H1 (cell line): ENCODE measurements around the gene PKNOX1. TPM values are rescaled to one million over a fixed set of nuclear protein-coding genes. Genes with fewer than 3 reads are reported as not detected.

Experiments
- CTCF ChIA-PET: fragments of 300-600 bp; sonication (Branson Sonifier 250); formaldehyde crosslinking; loops from one replicate; lab custom pipeline; 2021; ENCODE audit not compliant: partially characterized antibody; lab: Charles Lee
- POLR2A ChIA-PET: fragments of 300-600 bp; sonication (Branson Sonifier 250); formaldehyde crosslinking; loops from one replicate; lab custom pipeline; 2021; ENCODE audit warnings: inconsistent platforms; ENCODE audit not compliant: partially characterized antibody; lab: Charles Lee
- DNase-seq, 2 experiments: peaks; one replicate each; pipeline versions ENCODE4 v3.0.0 to v3.0.0-alpha.2; 2010 to 2022; ENCODE audit warnings: low spot score in 2 of 2, low read depth in 1 of 2, mixed read lengths in 1 of 2
- FAIRE-seq: peaks from 2 replicates; lab custom pipeline; 2011; peaks lifted over from hg19 to GRCh38; lab: Jason Lieb, UNC
- H2AFZ ChIP-seq: 2 replicates; pipeline ENCODE4 v1.8.1; 2012; ENCODE audit warnings: low read length, inconsistent platforms
- H2AK5ac ChIP-seq: 2 replicates; pipeline ENCODE4 v1.6.1; 2013; ENCODE audit warnings: low read depth, low read length
- H2BK120ac ChIP-seq: replicated peaks from 2 replicates; pipeline ENCODE3; 2013; ENCODE audit warnings: low read depth, low read length, inconsistent platforms
- H2BK12ac ChIP-seq: 2 replicates; pipeline ENCODE4 v1.6.1; 2013; ENCODE audit warnings: low read depth, low read length
- H2BK15ac ChIP-seq: 2 replicates; pipeline ENCODE4 v1.6.1; 2013; ENCODE audit warnings: low read length
- H2BK20ac ChIP-seq: 2 replicates; pipeline ENCODE4 v1.6.1; 2013; ENCODE audit warnings: low read length
- H2BK5ac ChIP-seq: 2 replicates; pipeline ENCODE4 v1.6.1; 2013; ENCODE audit warnings: low read depth, low read length
- H3K14ac ChIP-seq: 2 replicates; pipeline ENCODE4 v1.6.1; 2013; ENCODE audit warnings: inconsistent platforms; ENCODE audit not compliant: insufficient read length
- H3K18ac ChIP-seq: 2 replicates; pipeline ENCODE4 v1.6.1; 2013; ENCODE audit warnings: low read length; ENCODE audit errors: extremely low read depth
- H3K23ac ChIP-seq: 2 replicates; pipeline ENCODE4 v1.6.1; 2013; ENCODE audit warnings: inconsistent platforms; ENCODE audit not compliant: insufficient read length
- H3K23me2 ChIP-seq: 2 replicates; pipeline ENCODE4 v1.6.1; 2013; ENCODE audit warnings: low read depth, low read length
- H3K27ac ChIP-seq: 2 replicates; pipeline ENCODE4 v1.6.1; 2011; ENCODE audit warnings: low read depth, low read length, inconsistent platforms
- H3K27me3 ChIP-seq, 4 experiments: replicated peaks in 1 of 4; 1 replicate in 1 of 4; 2 replicates in 3 of 4; pipeline versions ENCODE4 v1.6.1 to v1.8.1; 2011 to 2013; ENCODE audit warnings: low read length in 3 of 4, mild to moderate bottlenecking in 3 of 4, inconsistent platforms in 2 of 4, mixed read lengths in 2 of 4, moderate library complexity in 1 of 4; ENCODE audit not compliant: control insufficient read depth in 3 of 4, insufficient read depth in 3 of 4; ENCODE audit errors: extremely low read depth in 1 of 4
- H3K36me3 ChIP-seq, 4 experiments: 2 replicates each; pipeline versions ENCODE4 v1.6.1 to v1.8.1; 2011 to 2013; ENCODE audit warnings: mild to moderate bottlenecking in 4 of 4, low read length in 3 of 4, moderate library complexity in 2 of 4, control low read depth in 1 of 4, inconsistent platforms in 1 of 4; ENCODE audit not compliant: insufficient read depth in 4 of 4, control insufficient read depth in 2 of 4
- H3K4ac ChIP-seq: replicated peaks from 2 replicates; pipeline ENCODE3; 2013; ENCODE audit warnings: low read length, low read depth, mixed read lengths, inconsistent platforms; ENCODE audit not compliant: insufficient read length
- H3K4me1 ChIP-seq, 4 experiments: replicated peaks in 1 of 4; 1 replicate in 1 of 4; 2 replicates in 3 of 4; pipeline versions ENCODE4 v1.6.1 to v1.8.1; 2011 to 2013; ENCODE audit warnings: low read length in 3 of 4, inconsistent platforms in 2 of 4, mixed read lengths in 1 of 4; ENCODE audit not compliant: insufficient read depth in 4 of 4, control insufficient read depth in 3 of 4
- H3K4me2 ChIP-seq, 2 experiments: 2 replicates each; pipeline versions ENCODE4 v1.6.1 to v1.8.1; 2011 to 2013; ENCODE audit warnings: low read depth in 2 of 2, low read length in 2 of 2, control low read depth in 1 of 2, inconsistent platforms in 1 of 2, mild to moderate bottlenecking in 1 of 2; ENCODE audit not compliant: insufficient read depth in 1 of 2
- H3K4me3 ChIP-seq, 4 experiments: fragments of 200-600, 300-600 bp in 1 of 4; sonication (generic), shearing (Covaris generic), sonication (Bioruptor Twin) in 1 of 4; 2 replicates each; pipeline versions ENCODE4 v1.5.1 to v1.8.1; 2011 to 2016; ENCODE audit warnings: low read length in 4 of 4, low read depth in 3 of 4, control low read depth in 2 of 4, inconsistent platforms in 2 of 4, mild to moderate bottlenecking in 2 of 4, mixed read lengths in 1 of 4, moderate library complexity in 1 of 4; ENCODE audit not compliant: insufficient read depth in 2 of 4; ENCODE audit errors: extremely low read depth in 1 of 4
- H3K56ac ChIP-seq: replicated peaks from 2 replicates; pipeline ENCODE3; 2013; ENCODE audit warnings: low read depth, mild to moderate bottlenecking, mixed read lengths, low read length, inconsistent platforms; ENCODE audit not compliant: insufficient read length
- H3K79me1 ChIP-seq: 2 replicates; pipeline ENCODE4 v1.6.1; 2013; ENCODE audit warnings: low read depth, low read length, control low read depth
- H3K79me2 ChIP-seq, 2 experiments: 2 replicates each; pipeline versions ENCODE4 v1.6.1 to v1.8.1; 2012 to 2013; ENCODE audit warnings: low read length in 2 of 2, mild to moderate bottlenecking in 2 of 2, inconsistent platforms in 1 of 2; ENCODE audit not compliant: insufficient read depth in 2 of 2, control insufficient read depth in 1 of 2
- H3K9ac ChIP-seq, 4 experiments: replicated peaks in 1 of 4; 1 replicate in 1 of 4; 2 replicates in 3 of 4; pipeline versions ENCODE4 v1.6.1 to v1.8.1; 2011 to 2013; ENCODE audit warnings: low read depth in 3 of 4, low read length in 3 of 4, control low read depth in 2 of 4, mild to moderate bottlenecking in 2 of 4, moderate library complexity in 2 of 4, inconsistent platforms in 1 of 4; ENCODE audit errors: extremely low read depth in 1 of 4
- H3K9me3 ChIP-seq, 2 experiments: 2 replicates each; pipeline versions ENCODE4 v1.6.1 to v1.8.1; 2012 to 2013; ENCODE audit warnings: mild to moderate bottlenecking in 2 of 2, moderate library complexity in 2 of 2, control low read depth in 1 of 2, inconsistent platforms in 1 of 2, low read depth in 1 of 2, low read length in 1 of 2, mixed read lengths in 1 of 2; ENCODE audit not compliant: insufficient read depth in 2 of 2
- H4K20me1 ChIP-seq, 2 experiments: replicated peaks in 1 of 2; 2 replicates each; pipeline versions ENCODE3 to v1.8.1; 2011 to 2013; ENCODE audit warnings: inconsistent platforms in 2 of 2, low read length in 2 of 2, mild to moderate bottlenecking in 1 of 2; ENCODE audit not compliant: insufficient read depth in 2 of 2, control insufficient read depth in 1 of 2
- H4K5ac ChIP-seq: 2 replicates; pipeline ENCODE4 v1.6.1; 2013; ENCODE audit warnings: low read length, low read depth, mixed read lengths, inconsistent platforms; ENCODE audit not compliant: insufficient read length
- H4K8ac ChIP-seq: 2 replicates; pipeline ENCODE4 v1.8.0; 2013; ENCODE audit warnings: mild to moderate bottlenecking, moderate library complexity, low read length, inconsistent platforms; ENCODE audit not compliant: insufficient read depth; ENCODE audit errors: extremely low read depth
- H4K91ac ChIP-seq: replicated peaks from 2 replicates; pipeline ENCODE3; 2013; ENCODE audit warnings: low read length, mixed read lengths, inconsistent platforms; ENCODE audit not compliant: insufficient read length
- POLR2AphosphoS5 ChIP-seq: IDR thresholded peaks from 2 replicates; pipeline ENCODE4 v1.6.1; 2011; ENCODE audit warnings: low read depth, low read length
- WGBS, 2 experiments: shearing (Covaris generic) in 1 of 2; methylation state at CpG; one replicate each; pipeline versions ENCODE4 v1.1.6 to v1.1.7; 2013 to 2015; ENCODE audit warnings: low lambda C conversion rate in 2 of 2, mixed read lengths in 2 of 2, inconsistent platforms in 1 of 2, low coverage in 1 of 2, missing lambda C conversion rate in 1 of 2; ENCODE audit not compliant: insufficient replicate concordance in 2 of 2, insufficient coverage in 1 of 2, insufficient read length in 1 of 2; ENCODE audit errors: extremely low coverage in 1 of 2, missing lambda C conversion rate in 1 of 2; 5-methylcytosine and 5-hydroxymethylcytosine counted together
- polyA plus RNA-seq, 7 experiments: library from polyadenylated mRNA; depleted of rRNA in 3 of 7; stranded (reverse) in 5 of 7; unstranded in 2 of 7; fragments of >200 nt in 5 of 7; fragments of 200-250 nt in 2 of 7; gene quantifications; 1 replicate in 5 of 7; 2 replicates in 1 of 7; 4 replicates in 1 of 7; pipeline versions ENCODE4 v1.2.1 to v1.2.3, GENCODE V29; 2011 to 2013; ENCODE audit warnings: missing spikeins in 2 of 7, mixed read lengths in 2 of 7
- total RNA-seq: library from RNA; stranded (reverse); fragmentation: NEBNext Ultra II Directional; extraction: Animal tissue kit (Norgen Biotek cat#: 25700); gene quantifications from 2 replicates; pipeline ENCODE4 v1.2.1, GENCODE V29; 2021

The PKNOX1 gene
- total and polyA plus RNA-seq, 2 of the 8 experiments (the other 6 are each of a cell fraction or from before 2014, with no cell fraction given): 20.4 to 31.9 TPM

- H3K23ac ChIP-seq: no peak overlapping the region
- FAIRE-seq (no peak), DNase-seq (no peak)
- H3K9me3 ChIP-seq: no peaks in the 10 kb centered on the region
- no peak overlapping the region for H3K56ac ChIP-seq
- H3K27ac ChIP-seq: no peak overlapping the region
- 0 out of 2 replicates have a peak, but pooled peaks cover 2% of the 10 kb centered on the region for H3K23me2 ChIP-seq
- ChIA-PET CTCF (interaction anchor here (0.6 to 0.9 kb wide), 3 partner anchors 145 to 1982 kb away, joined by 3 read pairs; no protein-coding TSS in a partner anchor), POLR2A (interaction anchor here (0.7 to 1.9 kb wide), 7 partner anchors 12 to 200 kb away, joined by 3 to 7 read pairs (median 3); partner anchors contain the start of gene PKNOX1)
- H3K14ac ChIP-seq: no peak overlapping the region
- H3K4me1 ChIP-seq: no peaks in the 10 kb centered on the region
- no peak overlapping the region for H3K4me3 ChIP-seq
- H3K9ac ChIP-seq: no peak overlapping the region
- no peak overlapping the region for H2BK12ac ChIP-seq
- no peak overlapping the region for H4K5ac ChIP-seq
- WGBS, 2 experiments: 95% methylated on average over 12 of the region's 12 CpGs; no CpG with 5 or more reads in 1 of the 2 experiments
- no peak overlapping the region for H2BK120ac ChIP-seq
- no peak overlapping the region for H2BK5ac ChIP-seq
- no peak overlapping the region for H2AK5ac ChIP-seq
- no peaks in the 10 kb centered on the region for H3K79me1 ChIP-seq
- H4K91ac ChIP-seq: no peak overlapping the region
- H2BK15ac ChIP-seq: no peak overlapping the region
- no peak overlapping the region for H3K4ac ChIP-seq
- H3K79me2 ChIP-seq: no peaks in the 10 kb centered on the region
- H3K4me2 ChIP-seq: no peak overlapping the region
- no peak overlapping the region for H3K18ac ChIP-seq
- no peaks in the 10 kb centered on the region for H3K27me3 ChIP-seq
- H4K20me1 ChIP-seq: no peaks in the 10 kb centered on the region
- peak overlapping the region; percentile 65; the same call in 1 of the 2 replicates for H4K8ac ChIP-seq
- no peak overlapping the region for H2BK20ac ChIP-seq
- peaks cover 2 to 29% (median 11%) of the 10 kb centered on the region in 4 experiments; a peak in 7 of 8 replicates for H3K36me3 ChIP-seq
- no peak overlapping the region for H2AFZ ChIP-seq
- TF ChIP-seq POLR2AphosphoS5: no peak
Observed at GRCh38 chr21:43031121-43031619, 56.8 kb downstream of the PKNOX1 start.
